Panc1 (cell line): ENCODE results near the gene BHLHE23. TPM values are rescaled to one million over a fixed set of nuclear protein-coding genes. Genes with fewer than 3 reads are reported as not detected.

Source experiments
- ATAC-seq: fragments of 200-7000 bp; cut with Tn5 transposase; 2 replicates; pipeline ENCODE4 v1.9.1; 2020; ENCODE audit warnings: mild to moderate bottlenecking, moderate library complexity
- BruUV-seq: library from RNA; stranded (reverse); fragments of 400-500 nt; replicated peaks from 2 replicates; lab custom pipeline; 2021; lab: Mats Ljungman, UMichigan
- CTCF ChIA-PET: fragments of 300-600 bp; sonication (Branson Sonifier 250); formaldehyde crosslinking; loops from one replicate; lab custom pipeline; 2022; ENCODE audit warnings: antibody characterized with exemption; lab: Charles Lee
- POLR2A ChIA-PET: fragments of 300-600 bp; sonication (Branson Sonifier 250); formaldehyde crosslinking; loops from one replicate; lab custom pipeline; 2022; ENCODE audit warnings: antibody characterized with exemption; lab: Charles Lee
- DNase-seq: peaks from one replicate; pipeline ENCODE4 v3.0.0-alpha.2; 2010; ENCODE audit warnings: low read depth, low spot score
- H3K27ac ChIP-seq: 2 replicates; pipeline ENCODE4 v1.5.1; 2011; ENCODE audit warnings: mild to moderate bottlenecking, low read length, inconsistent platforms
- H3K27me3 ChIP-seq: fragments of 200-500 bp; sonication (Bioruptor generic); 2 replicates; pipeline ENCODE4 v1.6.0; 2014; ENCODE audit warnings: low read length, inconsistent platforms; ENCODE audit not compliant: control insufficient read depth, insufficient read depth
- H3K36me3 ChIP-seq: fragments of 200-500 bp; sonication (Bioruptor generic); 2 replicates; pipeline ENCODE4 v1.5.1; 2014; ENCODE audit warnings: inconsistent platforms, mild to moderate bottlenecking, low read length, moderate library complexity; ENCODE audit not compliant: control insufficient read depth, insufficient read depth
- H3K4me1 ChIP-seq: 2 replicates; pipeline ENCODE4 v1.5.1; 2011; ENCODE audit warnings: inconsistent platforms, mild to moderate bottlenecking, low read length, moderate library complexity; ENCODE audit not compliant: control insufficient read depth, insufficient read depth
- H3K4me3 ChIP-seq, 2 experiments: 2 replicates each; pipeline ENCODE4 v1.5.1; 2011 to 2012; ENCODE audit warnings: low read depth in 2 of 2, low read length in 2 of 2, mild to moderate bottlenecking in 2 of 2, inconsistent platforms in 1 of 2, moderate library complexity in 1 of 2
- H3K9me3 ChIP-seq: fragments of 200-500 bp; sonication (Bioruptor generic); 2 replicates; pipeline ENCODE4 v1.5.1; 2014; ENCODE audit warnings: low read depth, mild to moderate bottlenecking, inconsistent platforms, low read length, moderate library complexity; ENCODE audit not compliant: control insufficient read depth, insufficient read depth
- CTCF ChIP-seq: fragments of 450-650 bp; IDR thresholded peaks from 2 replicates; pipeline ENCODE4 v1.5.1; 2017; ENCODE audit warnings: mild to moderate bottlenecking
- POLR2AphosphoS5 ChIP-seq: IDR thresholded peaks from 2 replicates; pipeline ENCODE4 v1.6.1; 2012; ENCODE audit warnings: mild to moderate bottlenecking, low read depth, low read length, moderate library complexity
- SIN3A ChIP-seq: IDR thresholded peaks from 2 replicates; pipeline ENCODE4 v1.6.1; 2012; ENCODE audit warnings: low read depth, mild to moderate bottlenecking, low read length, moderate library complexity, borderline replicate concordance; ENCODE audit not compliant: insufficient read depth
- TCF7L2 ChIP-seq: IDR thresholded peaks from 2 replicates; pipeline ENCODE4 v1.6.1; 2011; ENCODE audit warnings: mild to moderate bottlenecking, low read depth, low read length, inconsistent platforms
- in situ Hi-C: cut with HindIII; loops from 2 replicates; pipeline ENCODE4 v1.10.0; 2016; ENCODE audit warnings: low sequenced_read_pairs, low pct_unique_long_range_greater_than_20kb
- intact Hi-C: fragments of 100-400 bp; cut with micrococcal nuclease; formaldehyde crosslinking; loops from one replicate; pipeline ENCODE4 v1.10.0; 2022; ENCODE audit not compliant: unreplicated experiment
- total RNA-seq: library from RNA; stranded (reverse); gene quantifications from one replicate; pipeline ENCODE4 v1.2.1, GENCODE V29; 2021; ENCODE audit not compliant: unreplicated experiment
- TF ChIP-seq, protein P1 (sequence below), 2 experiments: IDR thresholded peaks; 2 replicates each; pipeline ENCODE4 v1.6.1; 2011 to 2012; ENCODE audit warnings: low read depth in 2 of 2, control low read depth in 1 of 2, low read length in 1 of 2, mild to moderate bottlenecking in 1 of 2, moderate library complexity in 1 of 2; ENCODE audit not compliant: insufficient read depth in 1 of 2

BHLHE23 gene
- total RNA-seq, 1 experiment from 2014 or later, result not detected

- peak overlapping the region; percentile 16 to 39; a peak in 3 of 4 replicates for H3K4me3 ChIP-seq
- no peak for TF ChIP-seq SIN3A
- no peak for TF ChIP-seq TCF7L2
- TF ChIP-seq, protein P1, sequence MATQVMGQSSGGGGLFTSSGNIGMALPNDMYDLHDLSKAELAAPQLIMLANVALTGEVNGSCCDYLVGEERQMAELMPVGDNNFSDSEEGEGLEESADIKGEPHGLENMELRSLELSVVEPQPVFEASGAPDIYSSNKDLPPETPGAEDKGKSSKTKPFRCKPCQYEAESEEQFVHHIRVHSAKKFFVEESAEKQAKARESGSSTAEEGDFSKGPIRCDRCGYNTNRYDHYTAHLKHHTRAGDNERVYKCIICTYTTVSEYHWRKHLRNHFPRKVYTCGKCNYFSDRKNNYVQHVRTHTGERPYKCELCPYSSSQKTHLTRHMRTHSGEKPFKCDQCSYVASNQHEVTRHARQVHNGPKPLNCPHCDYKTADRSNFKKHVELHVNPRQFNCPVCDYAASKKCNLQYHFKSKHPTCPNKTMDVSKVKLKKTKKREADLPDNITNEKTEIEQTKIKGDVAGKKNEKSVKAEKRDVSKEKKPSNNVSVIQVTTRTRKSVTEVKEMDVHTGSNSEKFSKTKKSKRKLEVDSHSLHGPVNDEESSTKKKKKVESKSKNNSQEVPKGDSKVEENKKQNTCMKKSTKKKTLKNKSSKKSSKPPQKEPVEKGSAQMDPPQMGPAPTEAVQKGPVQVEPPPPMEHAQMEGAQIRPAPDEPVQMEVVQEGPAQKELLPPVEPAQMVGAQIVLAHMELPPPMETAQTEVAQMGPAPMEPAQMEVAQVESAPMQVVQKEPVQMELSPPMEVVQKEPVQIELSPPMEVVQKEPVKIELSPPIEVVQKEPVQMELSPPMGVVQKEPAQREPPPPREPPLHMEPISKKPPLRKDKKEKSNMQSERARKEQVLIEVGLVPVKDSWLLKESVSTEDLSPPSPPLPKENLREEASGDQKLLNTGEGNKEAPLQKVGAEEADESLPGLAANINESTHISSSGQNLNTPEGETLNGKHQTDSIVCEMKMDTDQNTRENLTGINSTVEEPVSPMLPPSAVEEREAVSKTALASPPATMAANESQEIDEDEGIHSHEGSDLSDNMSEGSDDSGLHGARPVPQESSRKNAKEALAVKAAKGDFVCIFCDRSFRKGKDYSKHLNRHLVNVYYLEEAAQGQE (IDR thresholded peaks at IDR 0.05; ENCODE audit: insufficient read depth in 1 of 2, low read depth in 2 of 2, low read length in 1 of 2), result no peak
- CTCF ChIA-PET, result interaction anchor here (0.7 kb wide), 1 partner anchor 82 kb away, joined by 7 read pairs; no protein-coding TSS in a partner anchor
- H3K36me3 ChIP-seq, result no peaks in the 10 kb centered on the region
- no peaks in the 10 kb centered on the region for H3K27me3 ChIP-seq
- no TSS peak for BruUV-seq
- ATAC-seq (no peak), DNase-seq (no peak)
- H3K27ac ChIP-seq, result no peak overlapping the region
- intact Hi-C loops (no loop called here), in situ Hi-C loops (no loop called here)
- H3K9me3 ChIP-seq, result peaks cover 8% of the 10 kb centered on the region
- POLR2A ChIA-PET, result no interaction called here
- H3K4me1 ChIP-seq, result peaks cover 6% of the 10 kb centered on the region
These were observed 3.4 kb upstream of the BHLHE23 start for GRCh38 chr20:63009988-63010769.

GRCh38 chr20:63009045-63009961 lies 2.5 kb upstream of the BHLHE23 start:
- ChIA-PET CTCF (interaction anchor here (1.0 to 1.6 kb wide), 2 partner anchors 37 to 71 kb away, joined by 4 to 13 read pairs; no protein-coding TSS in a partner anchor), POLR2A (no interaction called here)
- Histone ChIP-seq H3K27ac (no peak overlapping the region), H3K36me3 (no peaks in the 10 kb centered on the region), H3K27me3 (peaks cover 3% of the 10 kb centered on the region; the same call in 1 of the 2 replicates), H3K4me3 (peak overlapping the region in 1 of 2 experiments; percentile 25; a peak in 1 of 4 replicates), H3K9me3 (peaks cover 8% of the 10 kb centered on the region), H3K4me1 (peaks cover 6% of the 10 kb centered on the region)
- in situ Hi-C loops (no loop called here), intact Hi-C loops (no loop called here)
- TF ChIP-seq, protein P1 (IDR thresholded peaks at IDR 0.05; ENCODE audit: insufficient read depth in 1 of 2, low read depth in 2 of 2, low read length in 1 of 2), result 0 out of 4 replicates have a peak, but pooled peaks of 1 of the 2 experiments have one; percentile 31
- no peak for TF ChIP-seq TCF7L2
- no peak for TF ChIP-seq POLR2AphosphoS5
- TF ChIP-seq SIN3A, result no peak
- TF ChIP-seq CTCF, result peak; percentile 94
- ATAC-seq, result peak; percentile 91
- BruUV-seq, result no TSS peak
- peak; percentile 41 for DNase-seq
